Chondrocyte (in vitro differentiated cells): ENCODE measurements around the gene ZNF112. TPM values are rescaled to one million over a fixed set of nuclear protein-coding genes. Genes with fewer than 3 reads are reported as not detected.

Experiments
- DNase-seq: peaks from one replicate; pipeline ENCODE4 v3.0.0; 2021; ENCODE audit warnings: mixed read lengths, low spot score
- H3K27ac Mint-ChIP-seq: one replicate; pipeline ENCODE4 v1.8.0; 2021; ENCODE audit warnings: mild to moderate bottlenecking, moderate library complexity, mixed read lengths; ENCODE audit not compliant: unreplicated experiment
- H3K27me3 Mint-ChIP-seq: 2 replicates; pipeline ENCODE4 v1.8.0; 2021; ENCODE audit warnings: low read depth, mixed read lengths
- H3K36me3 Mint-ChIP-seq: 2 replicates; pipeline ENCODE4 v1.8.0; 2021; ENCODE audit warnings: low read depth, mixed read lengths
- H3K4me1 Mint-ChIP-seq: 2 replicates; pipeline ENCODE4 v1.8.0; 2021; ENCODE audit warnings: low read depth, mild to moderate bottlenecking, mixed read lengths
- H3K4me3 Mint-ChIP-seq: one replicate; pipeline ENCODE4 v1.8.0; 2021; ENCODE audit warnings: mild to moderate bottlenecking, moderate library complexity, mixed read lengths; ENCODE audit not compliant: unreplicated experiment
- H3K9me3 Mint-ChIP-seq: 2 replicates; pipeline ENCODE4 v1.8.0; 2021; ENCODE audit warnings: low read depth, mixed read lengths
- total RNA-seq: library from RNA; stranded (reverse); gene quantifications from 3 replicates; pipeline ENCODE4 v1.2.1, GENCODE V29; 2021
- TF ChIP-seq, protein P1 (sequence below): fragments of 200-600 bp; sonication (generic); IDR thresholded peaks from 2 replicates; pipeline ENCODE4 v1.5.0; 2021; ENCODE audit warnings: antibody characterized with exemption, mild to moderate bottlenecking, moderate library complexity

ZNF112 gene
- total RNA-seq, 1 donor from 2014 or later, result 4.9 TPM

DNA sequence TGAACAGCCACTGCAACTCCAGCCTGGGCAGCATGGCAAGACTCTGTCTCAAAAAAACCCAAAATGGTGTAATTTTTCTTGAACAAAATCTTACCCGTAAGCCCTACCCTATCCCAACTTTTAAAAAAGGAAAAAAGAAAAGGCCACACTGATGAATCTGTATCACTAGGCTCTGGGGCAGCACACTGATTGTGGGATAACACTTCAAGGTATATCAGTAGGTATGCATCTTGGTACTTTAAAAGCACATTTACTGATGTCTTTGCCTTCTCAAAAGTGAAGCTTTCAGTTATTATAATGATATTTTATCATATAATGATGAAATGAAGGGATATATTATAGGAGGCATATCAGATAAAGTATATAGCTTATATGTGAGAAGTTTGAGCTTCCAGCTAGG, 24.3 kb downstream of the ZNF112 start:
- H3K27me3 Mint-ChIP-seq, result no peaks in the 10 kb centered on the region
- no peak for DNase-seq
- H3K4me3 Mint-ChIP-seq, result no peak overlapping the region

DNA sequence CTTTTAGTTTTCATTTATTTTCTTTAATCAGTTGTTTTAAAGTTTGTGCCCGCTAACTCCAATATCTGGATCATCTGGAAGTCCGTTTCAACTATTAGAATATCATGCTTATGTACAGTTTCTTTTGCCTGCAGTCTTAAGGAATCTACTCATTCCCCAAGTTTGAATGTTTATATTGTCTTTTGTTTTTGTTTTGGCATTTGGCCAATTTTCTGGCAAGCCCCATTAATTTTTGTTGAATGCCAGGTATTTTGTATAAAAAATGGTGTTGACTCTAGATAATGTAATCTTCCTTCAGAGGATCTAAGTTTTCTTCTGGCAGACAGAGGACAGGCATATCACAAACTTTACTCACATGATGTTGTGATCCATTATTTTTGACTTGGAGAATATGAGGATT, 40.6 kb downstream of the ZNF112 start:
- TF ChIP-seq, protein P1, sequence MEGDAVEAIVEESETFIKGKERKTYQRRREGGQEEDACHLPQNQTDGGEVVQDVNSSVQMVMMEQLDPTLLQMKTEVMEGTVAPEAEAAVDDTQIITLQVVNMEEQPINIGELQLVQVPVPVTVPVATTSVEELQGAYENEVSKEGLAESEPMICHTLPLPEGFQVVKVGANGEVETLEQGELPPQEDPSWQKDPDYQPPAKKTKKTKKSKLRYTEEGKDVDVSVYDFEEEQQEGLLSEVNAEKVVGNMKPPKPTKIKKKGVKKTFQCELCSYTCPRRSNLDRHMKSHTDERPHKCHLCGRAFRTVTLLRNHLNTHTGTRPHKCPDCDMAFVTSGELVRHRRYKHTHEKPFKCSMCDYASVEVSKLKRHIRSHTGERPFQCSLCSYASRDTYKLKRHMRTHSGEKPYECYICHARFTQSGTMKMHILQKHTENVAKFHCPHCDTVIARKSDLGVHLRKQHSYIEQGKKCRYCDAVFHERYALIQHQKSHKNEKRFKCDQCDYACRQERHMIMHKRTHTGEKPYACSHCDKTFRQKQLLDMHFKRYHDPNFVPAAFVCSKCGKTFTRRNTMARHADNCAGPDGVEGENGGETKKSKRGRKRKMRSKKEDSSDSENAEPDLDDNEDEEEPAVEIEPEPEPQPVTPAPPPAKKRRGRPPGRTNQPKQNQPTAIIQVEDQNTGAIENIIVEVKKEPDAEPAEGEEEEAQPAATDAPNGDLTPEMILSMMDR, result no peak
- Mint-ChIP-seq H3K4me1 (no peaks in the 10 kb centered on the region), H3K36me3 (peaks cover 22% of the 10 kb centered on the region), H3K27me3 (no peaks in the 10 kb centered on the region), H3K27ac (no peak overlapping the region), H3K9me3 (peaks cover 59% of the 10 kb centered on the region), H3K4me3 (no peak overlapping the region)
- DNase-seq, result no peak

More for the DNA sequence above, 24.3 kb downstream of the ZNF112 start:
- H3K36me3 Mint-ChIP-seq, result peaks cover 84% of the 10 kb centered on the region
- TF ChIP-seq, protein P1, result no peak
- peaks cover 64% of the 10 kb centered on the region for H3K9me3 Mint-ChIP-seq
- no peaks in the 10 kb centered on the region for H3K4me1 Mint-ChIP-seq
- no peak overlapping the region for H3K27ac Mint-ChIP-seq

DNA sequence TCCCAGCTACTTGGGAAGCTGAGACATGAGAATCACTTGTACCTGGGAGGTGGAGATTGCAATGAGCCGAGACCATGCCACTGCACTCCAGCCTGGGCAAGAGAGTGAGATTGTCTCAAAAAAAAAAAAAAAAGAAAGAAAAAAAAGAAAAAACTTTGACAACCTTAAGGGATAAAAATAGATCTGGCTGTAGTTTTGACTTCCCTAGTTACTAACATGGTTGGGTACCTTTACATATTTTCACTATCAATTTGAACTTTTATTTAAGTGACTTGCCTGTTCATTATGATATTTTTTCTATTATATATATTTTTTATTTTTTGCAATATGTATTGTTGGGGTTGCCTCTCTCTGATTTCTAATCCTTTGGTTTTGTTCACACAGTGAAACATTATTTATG, 43.2 kb downstream of the ZNF112 start:
- TF ChIP-seq, protein P1, result no peak
- no peak for DNase-seq
- peaks cover 5% of the 10 kb centered on the region for H3K36me3 Mint-ChIP-seq
- no peaks in the 10 kb centered on the region for H3K4me1 Mint-ChIP-seq
- H3K27me3 Mint-ChIP-seq, result no peaks in the 10 kb centered on the region
- no peak overlapping the region for H3K4me3 Mint-ChIP-seq
- H3K27ac Mint-ChIP-seq, result no peak overlapping the region
- peaks cover 45% of the 10 kb centered on the region for H3K9me3 Mint-ChIP-seq

DNA sequence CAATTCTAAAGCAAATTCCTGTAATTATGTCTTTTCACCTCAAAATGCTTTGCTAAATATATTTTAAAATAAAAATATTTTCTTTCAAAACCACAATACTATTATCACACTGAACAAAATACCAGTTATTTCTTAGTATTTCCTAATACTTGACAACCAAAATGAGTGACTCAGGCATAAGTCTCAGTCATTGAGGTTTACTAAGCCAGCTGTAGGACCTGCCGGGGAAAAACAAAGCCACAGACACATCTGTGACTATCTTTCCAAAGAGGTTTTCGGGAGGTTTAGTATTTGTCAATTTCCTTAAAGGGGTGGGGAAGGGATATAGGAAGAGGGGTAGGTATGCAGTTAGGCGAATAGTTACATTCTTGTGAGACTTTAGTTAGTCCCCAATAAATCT, 48.5 kb downstream of the ZNF112 start:
- peaks cover 24% of the 10 kb centered on the region for H3K9me3 Mint-ChIP-seq
- peaks cover 2% of the 10 kb centered on the region for H3K36me3 Mint-ChIP-seq
- no peak overlapping the region for H3K4me3 Mint-ChIP-seq
- peaks cover 21% of the 10 kb centered on the region for H3K4me1 Mint-ChIP-seq
- no peaks in the 10 kb centered on the region for H3K27me3 Mint-ChIP-seq
- TF ChIP-seq, protein P1, result no peak
- H3K27ac Mint-ChIP-seq, result no peak overlapping the region
- DNase-seq, result no peak

DNA sequence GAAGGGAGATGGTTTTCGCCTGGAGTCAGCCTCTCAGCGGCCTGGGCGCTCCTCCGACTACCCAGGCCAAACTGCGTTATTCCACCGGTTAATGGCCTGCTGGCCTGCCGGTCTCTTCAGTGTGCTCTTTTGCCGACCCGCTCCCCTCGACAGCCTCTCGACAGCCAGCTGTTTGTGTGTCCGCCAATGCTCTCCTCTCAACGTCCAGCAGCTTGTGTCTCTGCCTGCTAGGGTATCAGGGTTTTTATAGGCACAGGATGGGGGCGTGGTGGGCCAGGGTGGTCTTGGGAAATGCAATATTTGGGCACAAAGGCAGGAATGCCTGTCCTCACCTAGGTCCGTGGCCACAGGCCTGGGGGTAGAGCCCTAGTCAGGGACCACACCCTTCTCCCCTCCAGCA, 50.2 kb downstream of the ZNF112 start:
- Mint-ChIP-seq H3K9me3 (peaks cover 24% of the 10 kb centered on the region), H3K27me3 (no peaks in the 10 kb centered on the region), H3K36me3 (peaks cover 5% of the 10 kb centered on the region), H3K27ac (no peak overlapping the region), H3K4me1 (peaks cover 21% of the 10 kb centered on the region), H3K4me3 (no peak overlapping the region)
- TF ChIP-seq, protein P1, result no peak
- DNase-seq, result no peak
